Activated CD8-positive, alpha-beta memory T cell treated with anti-CD3 and anti-CD28 coated beads for 24 hours (primary cell): ENCODE measurements around the gene TMEM247.
A peak's percentile ranks its signal among the peaks of the same experiment; 100 is the strongest.
"Not testable (repeated sequence)": the region's sequence is repeated elsewhere in the genome, so short reads cannot be mapped to it uniquely, and the experiment has no call there.

ENCODE experiments used
- DNase-seq: peaks from one replicate; pipeline ENCODE4 v3.0.0-alpha.2; 2020

TMEM247 gene

GRCh38 chr2:46459694-46460093, 19.7 kb upstream of the TMEM247 start:
- DNase-seq, result no peak

- no peak for DNase-seq
These were observed 19.0 kb upstream of the TMEM247 start for GRCh38 chr2:46460241-46460921.

- DNase-seq, result peak; percentile 95
These were observed 18.2 kb upstream of the TMEM247 start for GRCh38 chr2:46461011-46461674.

- DNase-seq, result no peak
These were observed 17.6 kb upstream of the TMEM247 start for GRCh38 chr2:46461709-46462171.

GRCh38 chr2:46462936-46463335, 16.4 kb upstream of the TMEM247 start:
- no peak for DNase-seq

GRCh38 chr2:46469116-46469515, 10.2 kb upstream of the TMEM247 start:
- no peak for DNase-seq

- no peak for DNase-seq
These were observed 9.7 kb upstream of the TMEM247 start for GRCh38 chr2:46469700-46470099.

GRCh38 chr2:46470114-46470628, 9.2 kb upstream of the TMEM247 start:
- DNase-seq, result no peak

- DNase-seq, result no peak
These were observed 8.3 kb upstream of the TMEM247 start for GRCh38 chr2:46471019-46471583.

GRCh38 chr2:46471697-46472096, 7.7 kb upstream of the TMEM247 start:
- no peak for DNase-seq

- not testable (repeated sequence) for DNase-seq
These were observed 7.2 kb upstream of the TMEM247 start for GRCh38 chr2:46472165-46472564.

- not testable (repeated sequence) for DNase-seq
These were observed 1.9 kb upstream of the TMEM247 start for GRCh38 chr2:46477462-46477861.

- no peak for DNase-seq
These were observed 1.4 kb upstream of the TMEM247 start for GRCh38 chr2:46477925-46478324.

- DNase-seq, result no peak
These were observed 1.2 kb downstream of the TMEM247 start for GRCh38 chr2:46480562-46480961.

GRCh38 chr2:46481198-46482193, 2.1 kb downstream of the TMEM247 start:
- DNase-seq, result no peak

- no peak for DNase-seq
These were observed 3.1 kb downstream of the TMEM247 start for GRCh38 chr2:46482490-46482889.

- no peak for DNase-seq
These were observed 5.6 kb downstream of the TMEM247 start for GRCh38 chr2:46485002-46485401.

GRCh38 chr2:46486436-46486835, 7.1 kb downstream of the TMEM247 start:
- no peak for DNase-seq

- no peak for DNase-seq
These were observed 8.4 kb downstream of the TMEM247 start for GRCh38 chr2:46487667-46488335.

- no peak for DNase-seq
These were observed 9.0 kb downstream of the TMEM247 start for GRCh38 chr2:46488389-46488788.

GRCh38 chr2:46489423-46490174, 10.2 kb downstream of the TMEM247 start:
- no peak for DNase-seq
